Measurements from ENCODE around the gene C11orf91.

The C11orf91 gene, protein sequence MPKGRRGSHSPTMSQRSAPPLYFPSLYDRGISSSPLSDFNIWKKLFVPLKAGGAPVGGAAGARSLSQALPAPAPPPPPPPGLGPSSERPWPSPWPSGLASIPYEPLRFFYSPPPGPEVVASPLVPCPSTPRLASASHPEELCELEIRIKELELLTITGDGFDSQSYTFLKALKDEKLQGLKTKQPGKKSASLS

DNA sequence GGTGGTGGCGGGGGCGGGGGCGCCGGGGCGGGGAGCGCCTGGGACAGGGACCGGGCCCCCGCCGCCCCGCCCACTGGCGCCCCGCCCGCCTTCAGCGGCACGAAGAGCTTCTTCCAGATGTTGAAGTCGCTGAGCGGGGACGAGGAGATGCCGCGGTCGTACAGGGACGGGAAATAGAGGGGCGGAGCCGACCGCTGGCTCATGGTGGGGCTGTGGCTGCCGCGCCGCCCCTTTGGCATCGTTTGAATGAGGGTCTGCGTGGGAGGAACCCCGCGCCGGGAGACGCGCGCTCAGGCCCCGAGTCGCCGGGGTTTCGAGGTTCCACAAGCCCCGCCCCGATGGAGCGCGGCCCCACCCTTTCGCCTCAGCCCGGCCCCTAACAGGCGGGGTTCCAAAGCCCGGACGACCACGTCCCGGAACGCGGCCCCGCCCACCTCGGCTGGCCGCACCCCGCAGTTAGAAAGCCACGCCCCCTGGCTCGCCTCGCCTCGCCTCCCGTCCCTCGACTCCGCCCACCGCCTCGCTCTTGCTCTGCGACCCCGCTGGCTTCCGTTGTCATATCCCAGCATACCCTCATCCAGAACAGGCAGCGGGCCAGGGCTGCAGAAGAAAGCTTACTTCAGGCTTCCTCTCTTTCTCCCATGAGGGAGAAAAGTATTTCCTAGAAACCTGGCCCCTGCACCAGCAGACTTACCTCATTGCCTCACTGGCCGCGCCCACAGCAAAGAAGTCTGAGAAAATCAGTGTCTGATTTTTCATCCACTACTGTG lies at the start of gene C11orf91:
Gene C11orf91 (minus strand): TSS at position 325 of the 770 bp plus-strand sequence. CDS start 86 bp downstream, at position 239.
- TF ChIP-seq, protein P1, sequence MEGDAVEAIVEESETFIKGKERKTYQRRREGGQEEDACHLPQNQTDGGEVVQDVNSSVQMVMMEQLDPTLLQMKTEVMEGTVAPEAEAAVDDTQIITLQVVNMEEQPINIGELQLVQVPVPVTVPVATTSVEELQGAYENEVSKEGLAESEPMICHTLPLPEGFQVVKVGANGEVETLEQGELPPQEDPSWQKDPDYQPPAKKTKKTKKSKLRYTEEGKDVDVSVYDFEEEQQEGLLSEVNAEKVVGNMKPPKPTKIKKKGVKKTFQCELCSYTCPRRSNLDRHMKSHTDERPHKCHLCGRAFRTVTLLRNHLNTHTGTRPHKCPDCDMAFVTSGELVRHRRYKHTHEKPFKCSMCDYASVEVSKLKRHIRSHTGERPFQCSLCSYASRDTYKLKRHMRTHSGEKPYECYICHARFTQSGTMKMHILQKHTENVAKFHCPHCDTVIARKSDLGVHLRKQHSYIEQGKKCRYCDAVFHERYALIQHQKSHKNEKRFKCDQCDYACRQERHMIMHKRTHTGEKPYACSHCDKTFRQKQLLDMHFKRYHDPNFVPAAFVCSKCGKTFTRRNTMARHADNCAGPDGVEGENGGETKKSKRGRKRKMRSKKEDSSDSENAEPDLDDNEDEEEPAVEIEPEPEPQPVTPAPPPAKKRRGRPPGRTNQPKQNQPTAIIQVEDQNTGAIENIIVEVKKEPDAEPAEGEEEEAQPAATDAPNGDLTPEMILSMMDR (conservative IDR thresholded peaks at IDR 0.05; ENCODE audit: control insufficient read depth, insufficient read depth, low read depth, low read length), result no peak
- peak within 1 kb of the TSS; percentile 38 for H3K4me3 ChIP-seq (ENCODE audit: control insufficient read depth, low read depth, low read length)
- DNase-seq (ENCODE audit: low read depth), result peak; percentile 97

DNA sequence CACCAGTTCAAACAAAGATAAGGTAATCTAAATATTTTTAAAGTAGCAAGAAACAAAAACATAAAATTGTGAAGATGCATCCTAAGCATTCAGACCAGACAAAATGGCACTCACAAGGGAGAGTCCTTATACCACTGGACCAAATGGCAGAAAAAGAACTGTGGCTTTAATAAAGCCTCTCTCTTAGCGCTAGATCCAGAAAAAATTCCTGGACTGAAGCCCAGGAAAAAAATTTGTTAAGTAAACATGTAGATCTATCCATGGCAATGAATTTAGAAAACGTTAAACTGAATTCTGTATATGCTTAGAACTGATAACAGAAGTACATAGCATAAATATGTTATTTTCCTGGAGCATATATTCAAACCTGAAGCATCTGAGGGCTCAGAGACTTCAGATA lies 47.4 kb upstream of the C11orf91 start:
- TF ChIP-seq, protein P1 (conservative IDR thresholded peaks at IDR 0.05; ENCODE audit: control insufficient read depth, insufficient read depth, low read depth, low read length), result no peak
- H3K4me3 ChIP-seq (ENCODE audit: control insufficient read depth, low read depth, low read length), result no peak overlapping the region
- DNase-seq (ENCODE audit: low read depth), result no peak

DNA sequence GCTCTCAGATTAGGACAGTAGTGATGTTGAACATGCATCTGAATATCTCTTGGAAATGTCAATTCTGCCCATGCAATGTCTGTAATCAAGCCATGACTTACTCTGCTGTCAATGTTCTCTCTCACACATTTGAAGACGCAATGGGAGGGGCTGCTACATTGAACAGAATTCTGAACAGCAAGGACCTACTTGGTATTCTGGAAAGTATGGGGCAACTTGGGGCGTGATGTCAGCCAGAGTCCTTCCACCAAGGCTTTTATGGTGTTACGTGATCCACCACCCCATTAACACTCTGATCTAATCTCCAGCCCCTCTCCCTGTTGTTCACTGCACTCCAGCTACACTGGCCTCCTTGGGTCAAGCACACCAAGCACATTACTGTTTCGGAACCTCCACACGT lies 42.7 kb upstream of the C11orf91 start:
- TF ChIP-seq, protein P1 (conservative IDR thresholded peaks at IDR 0.05; ENCODE audit: control insufficient read depth, insufficient read depth, low read depth, low read length), result no peak
- no peak for DNase-seq (ENCODE audit: low read depth)
- no peak overlapping the region for H3K4me3 ChIP-seq (ENCODE audit: control insufficient read depth, low read depth, low read length)

DNA sequence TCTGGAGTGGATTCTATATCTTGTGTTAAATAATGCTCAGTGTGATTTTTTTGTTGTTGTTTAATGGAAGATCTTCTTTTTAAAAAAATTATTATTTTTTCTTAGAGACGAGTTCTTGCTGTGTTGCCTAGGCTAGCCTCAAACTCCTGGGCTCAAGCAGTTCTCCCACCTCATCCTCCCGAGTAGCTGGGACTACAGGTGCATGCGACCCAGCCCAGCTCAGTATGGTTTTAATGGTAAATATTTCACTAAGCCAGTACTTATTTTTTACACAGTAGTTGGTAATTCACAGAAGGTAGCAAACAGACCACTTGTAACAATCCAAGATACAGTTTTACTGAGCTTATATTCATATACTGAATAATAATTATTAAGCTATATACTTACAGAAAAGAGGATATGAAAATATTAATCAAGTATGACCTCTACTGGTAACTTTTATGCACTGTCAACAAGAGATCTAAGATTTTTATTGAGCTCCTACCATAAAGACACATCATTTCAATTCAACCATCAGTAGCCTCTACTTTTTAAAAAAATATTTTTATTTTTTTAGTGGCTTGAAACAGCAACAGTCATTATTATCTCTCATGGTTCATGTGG lies 41.7 kb upstream of the C11orf91 start:
- TF ChIP-seq, protein P1 (conservative IDR thresholded peaks at IDR 0.05; ENCODE audit: control insufficient read depth, insufficient read depth, low read depth, low read length), result peak; percentile 46
- DNase-seq (ENCODE audit: low read depth), result peak; percentile 55
- H3K4me3 ChIP-seq (ENCODE audit: control insufficient read depth, low read depth, low read length), result no peak overlapping the region

DNA sequence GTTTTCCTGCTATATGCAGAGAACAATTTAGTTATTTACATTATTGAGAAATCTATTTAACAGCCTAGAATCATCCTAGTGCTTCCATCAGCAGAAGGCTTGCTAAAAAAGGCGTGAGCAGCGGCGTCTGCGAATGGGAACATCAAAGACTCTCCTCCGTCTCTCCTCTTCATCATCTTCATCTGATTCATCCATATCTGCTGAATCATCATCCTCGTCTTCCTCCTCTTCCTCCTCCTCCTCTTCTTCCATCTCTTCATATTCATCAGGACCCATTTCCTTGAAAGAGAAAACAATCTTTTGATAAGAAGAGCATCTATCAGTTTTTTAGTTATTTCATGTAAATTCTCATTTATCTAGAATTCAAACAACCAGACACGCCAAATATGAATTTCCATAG lies 41.2 kb upstream of the C11orf91 start:
- H3K4me3 ChIP-seq (ENCODE audit: control insufficient read depth, low read depth, low read length), result no peak overlapping the region
- TF ChIP-seq, protein P1 (conservative IDR thresholded peaks at IDR 0.05; ENCODE audit: control insufficient read depth, insufficient read depth, low read depth, low read length), result no peak
- DNase-seq (ENCODE audit: low read depth), result no peak

DNA sequence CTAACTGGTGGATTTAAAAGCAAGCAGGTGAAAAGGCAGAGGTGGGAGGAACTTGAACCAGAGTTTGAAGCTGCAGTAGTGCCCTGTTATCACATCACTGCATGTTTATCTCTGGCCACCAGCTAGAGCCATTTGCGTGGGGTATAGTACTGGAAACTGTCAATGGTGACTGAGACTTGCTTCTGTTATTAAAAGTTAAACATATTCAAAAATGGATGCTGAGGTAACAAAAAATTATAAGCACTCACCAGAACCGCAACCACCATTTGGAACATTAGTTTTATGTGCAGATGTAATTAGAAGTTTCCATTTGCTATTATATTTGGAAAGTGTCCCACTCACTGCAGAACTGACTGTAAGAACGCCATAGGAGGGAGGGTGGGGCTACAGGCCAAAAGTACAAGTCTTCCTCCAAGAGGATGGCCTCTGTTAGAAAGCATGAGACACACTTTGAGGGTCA lies 36.8 kb upstream of the C11orf91 start:
- peak; percentile 49 for DNase-seq (ENCODE audit: low read depth)
- TF ChIP-seq, protein P1 (conservative IDR thresholded peaks at IDR 0.05; ENCODE audit: control insufficient read depth, insufficient read depth, low read depth, low read length), result no peak
- H3K4me3 ChIP-seq (ENCODE audit: control insufficient read depth, low read depth, low read length), result no peak overlapping the region

All from fibroblast of mammary gland (primary cell).